Measurements from ENCODE around the gene PCDHGA9.

PCDHGA9 gene

GRCh38 chr5:141359790-141360426 lies 42.7 kb upstream of the PCDHGA9 start, which contains the start of gene PCDHGB2:
TSS of gene PCDHGB2 (plus strand) at chr5:141359994. CDS start at chr5:141360136, 142 bp downstream.
- TF ChIP-seq CTCF (IDR thresholded peaks at IDR 0.05; ENCODE audit: insufficient read depth, low read length, missing control alignments): peak; percentile 15
- peak within 1 kb of the TSS; percentile 53 for H3K4me3 ChIP-seq (ENCODE audit: low read depth, low read length)
- POLR2A ChIA-PET: no interaction called here
- DNase-seq (ENCODE audit: low read depth, low spot score): no peak
- CTCF ChIA-PET: interaction anchor here (0.8 to 3.9 kb wide), 7 partner anchors 10 to 206 kb away, joined by 3 to 32 read pairs (median 9); partner anchors contain the start of genes PCDHGA3, PCDHGB1 and PCDHGB3

GRCh38 chr5:141360685-141361084 lies 41.9 kb upstream of the PCDHGA9 start:
- no peak for DNase-seq (ENCODE audit: low read depth, low spot score)
- ChIA-PET POLR2A (no interaction called here), CTCF (interaction anchor here (0.8 to 3.9 kb wide), 6 partner anchors 10 to 205 kb away, joined by 3 to 32 read pairs (median 10); partner anchors contain the start of genes PCDHGA3, PCDHGB1 and PCDHGB3)
- no peak for TF ChIP-seq CTCF (IDR thresholded peaks at IDR 0.05; ENCODE audit: insufficient read depth, low read length, missing control alignments)
- H3K4me3 ChIP-seq (ENCODE audit: low read depth, low read length): peak overlapping the region; percentile 53; the same call in 1 of the 2 replicates

- TF ChIP-seq CTCF (IDR thresholded peaks at IDR 0.05; ENCODE audit: insufficient read depth, low read length, missing control alignments): no peak
- CTCF ChIA-PET: interaction anchor here (1.1 to 3.5 kb wide), 5 partner anchors 9 to 204 kb away, joined by 3 to 27 read pairs (median 4); partner anchors contain the start of gene PCDHGB1
Measured at GRCh38 chr5:141362719-141363118, 39.9 kb upstream of the PCDHGA9 start.

GRCh38 chr5:141363952-141364660 lies 38.5 kb upstream of the PCDHGA9 start, which contains the start of gene PCDHGA5:
TSS of gene PCDHGA5 (plus strand) at chr5:141364162. CDS start at chr5:141364331, 169 bp downstream.
- CTCF ChIA-PET: interaction anchor here (0.6 to 3.5 kb wide), 20 partner anchors 9 to 228 kb away, joined by 3 to 27 read pairs (median 4); partner anchors contain the start of genes PCDHGA1, PCDHGA10, PCDHGA12 and PCDHGA3
- POLR2A ChIA-PET: interaction anchor here (0.6 kb wide), 1 partner anchor 157 kb away, joined by 3 read pairs; no protein-coding TSS in a partner anchor
- H3K4me3 ChIP-seq (ENCODE audit: low read depth, low read length): peak within 1 kb of the TSS; percentile 44
- DNase-seq (ENCODE audit: low read depth, low spot score): no peak
- TF ChIP-seq CTCF (IDR thresholded peaks at IDR 0.05; ENCODE audit: insufficient read depth, low read length, missing control alignments): no peak

More at GRCh38 chr5:141362719-141363118, 39.9 kb upstream of the PCDHGA9 start:
- POLR2A ChIA-PET: no interaction called here
- no peak for DNase-seq (ENCODE audit: low read depth, low spot score)
- H3K4me3 ChIP-seq (ENCODE audit: low read depth, low read length): no peak overlapping the region

- H3K4me3 ChIP-seq (ENCODE audit: low read depth, low read length): no peak overlapping the region
- no peak for TF ChIP-seq CTCF (IDR thresholded peaks at IDR 0.05; ENCODE audit: insufficient read depth, low read length, missing control alignments)
- ChIA-PET CTCF (interaction anchor here (2.0 to 2.3 kb wide), 2 partner anchors 197 to 201 kb away, joined by 7 to 8 read pairs; no protein-coding TSS in a partner anchor), POLR2A (no interaction called here)
- DNase-seq (ENCODE audit: low read depth, low spot score): no peak
Measured at GRCh38 chr5:141366016-141366896, 36.3 kb upstream of the PCDHGA9 start.

All from AG04449 (cell line).